Activated B cell treated with CpG ODN at 0.5 μM for 24 hours (primary cell): Measurements from ENCODE around the gene RPS6KB2. TPM values are rescaled to one million over a fixed set of nuclear protein-coding genes. Genes with fewer than 3 reads are reported as not detected.

ENCODE experiments used
- ATAC-seq: fragments of 200-7000 bp; cut with Tn5 transposase; one replicate; pipeline ENCODE4 v1.10.0; 2021; ENCODE audit warnings: low read depth, mild to moderate bottlenecking, moderate library complexity
- CTCF ChIA-PET: fragments of 350-600 bp; sonication (Branson Sonifier 250); formaldehyde crosslinking; loops from one replicate; lab custom pipeline; 2021; ENCODE audit warnings: antibody characterized with exemption; lab: Charles Lee
- POLR2A ChIA-PET: fragments of 350-600 bp; sonication (Branson Sonifier 250); formaldehyde crosslinking; loops from one replicate; lab custom pipeline; 2021; ENCODE audit warnings: antibody characterized with exemption; lab: Charles Lee
- DNase-seq: peaks from one replicate; pipeline ENCODE4 v3.0.0; 2022
- H3K27ac Mint-ChIP-seq: one replicate; pipeline ENCODE4 v1.8.0; 2020; ENCODE audit warnings: mixed read lengths
- H3K27me3 Mint-ChIP-seq: one replicate; pipeline ENCODE4 v1.8.0; 2021; ENCODE audit warnings: mixed read lengths
- H3K36me3 Mint-ChIP-seq: one replicate; pipeline ENCODE4 v1.8.0; 2021; ENCODE audit warnings: low read depth, mixed read lengths
- H3K4me1 Mint-ChIP-seq: one replicate; pipeline ENCODE4 v1.8.0; 2021; ENCODE audit warnings: mixed read lengths
- H3K4me3 Mint-ChIP-seq: one replicate; pipeline ENCODE4 v1.8.0; 2020; ENCODE audit warnings: mild to moderate bottlenecking, mixed read lengths
- H3K9me3 Mint-ChIP-seq: one replicate; pipeline ENCODE4 v1.8.0; 2020; ENCODE audit warnings: mixed read lengths
- CTCF ChIP-seq: fragments of 200-600 bp; IDR thresholded peaks from one replicate; pipeline ENCODE4 v1.8.0; 2022; ENCODE audit warnings: antibody characterized with exemption, mild to moderate bottlenecking
- intact Hi-C: fragments of 100-400 bp; cut with micrococcal nuclease; formaldehyde crosslinking; loops from one replicate; pipeline ENCODE4 v1.15.1; 2024
- total RNA-seq: library from RNA; stranded (reverse); gene quantifications from 2 replicates; pipeline ENCODE4 v1.2.3, GENCODE V29; 2022

RPS6KB2 gene
- total RNA-seq, 1 donor from 2014 or later: 74.5 TPM

GRCh38 chr11:67412495-67413179, 15.7 kb upstream of the RPS6KB2 start:
- Mint-ChIP-seq H3K4me1 (peaks cover 84% of the 10 kb centered on the region), H3K27ac (peak overlapping the region; percentile 76), H3K27me3 (no peaks in the 10 kb centered on the region), H3K9me3 (no peaks in the 10 kb centered on the region), H3K36me3 (peaks cover 11% of the 10 kb centered on the region), H3K4me3 (peak overlapping the region; percentile 41)
- TF ChIP-seq CTCF: no peak
- DNase-seq (no peak), ATAC-seq (no peak)
- CTCF ChIA-PET: interaction anchor here (1.0 to 3.2 kb wide), 3 partner anchors 8 to 12 kb away, joined by 3 to 18 read pairs (median 9); partner anchors contain the start of genes PPP1CA and TBC1D10C
- intact Hi-C loops: no loop called here
- POLR2A ChIA-PET: interaction anchor here (0.5 to 13.9 kb wide), 22 partner anchors 7 to 172 kb away, joined by 3 to 404 read pairs (median 5); partner anchors contain the start of genes AIP, CDK2AP2, CORO1B and POLD4

GRCh38 chr11:67413266-67413849, 14.9 kb upstream of the RPS6KB2 start:
- no peaks in the 10 kb centered on the region for H3K27me3 Mint-ChIP-seq

DNA sequence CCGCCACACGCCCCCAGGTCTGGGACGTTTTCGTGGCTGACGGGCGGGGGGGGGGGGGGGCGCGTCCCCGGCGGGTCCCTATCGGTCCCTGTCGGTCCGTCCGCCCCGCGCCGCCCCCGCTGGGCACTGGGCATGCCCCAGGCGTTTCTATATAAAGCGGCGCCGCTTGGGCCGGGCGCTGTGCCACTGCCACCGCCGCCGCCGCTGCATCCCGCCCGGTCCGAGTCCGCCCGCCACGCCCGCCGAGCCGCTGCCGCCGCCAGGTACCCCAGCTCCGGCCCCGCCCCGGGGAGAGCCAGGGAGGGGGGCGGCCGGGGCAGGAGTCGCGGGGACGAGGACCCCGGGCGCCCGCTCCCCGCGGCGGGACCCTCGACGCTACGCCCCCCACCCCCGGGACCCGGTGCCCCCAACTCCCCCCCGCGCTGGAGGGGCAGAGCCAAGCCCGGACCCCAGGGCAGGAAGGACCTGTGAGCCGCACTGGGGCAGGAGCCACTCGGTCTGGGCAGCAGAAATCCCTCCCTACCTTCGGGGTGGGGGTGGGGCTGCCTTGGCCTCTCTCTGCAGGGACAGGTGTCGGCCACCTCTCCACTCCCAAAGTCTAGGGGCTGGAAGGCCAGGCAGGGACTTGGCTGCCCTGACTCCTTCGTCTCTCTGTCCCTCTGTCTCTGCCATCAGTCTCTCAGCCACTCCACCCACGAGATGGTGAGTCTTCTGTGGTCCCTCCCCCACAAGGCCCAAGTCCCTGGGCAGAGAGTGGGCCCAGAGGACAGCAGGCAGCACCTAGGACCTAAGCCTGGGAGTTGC, 12.6 kb upstream of the RPS6KB2 start, which contains the start of gene CARNS1:
Gene CARNS1 (plus strand): TSS at position 178 of the 804 bp plus-strand sequence. CDS start 522 bp downstream, at position 700.
- intact Hi-C loops: no loop called here
- ATAC-seq: no peak
- POLR2A ChIA-PET: interaction anchor here (0.5 to 13.9 kb wide), 6 partner anchors 8 to 289 kb away, joined by 5 to 404 read pairs (median 60); partner anchors contain the start of genes PPP1CA, PTPRCAP, RPS6KB2 and TBC1D10C

More at GRCh38 chr11:67413266-67413849, 14.9 kb upstream of the RPS6KB2 start:
- H3K4me3 Mint-ChIP-seq: peak overlapping the region; percentile 41
- no peak for TF ChIP-seq CTCF
- intact Hi-C loops: no loop called here
- peaks cover 84% of the 10 kb centered on the region for H3K4me1 Mint-ChIP-seq
- no peaks in the 10 kb centered on the region for H3K9me3 Mint-ChIP-seq
- peaks cover 4% of the 10 kb centered on the region for H3K36me3 Mint-ChIP-seq
- POLR2A ChIA-PET: interaction anchor here (0.5 to 13.9 kb wide), 21 partner anchors 11 to 1149 kb away, joined by 3 to 404 read pairs (median 5); partner anchors contain the start of genes AIP, CDK2AP2, CORO1B and POLD4
- ATAC-seq (no peak), DNase-seq (no peak)
- CTCF ChIA-PET: interaction anchor here (2.8 to 3.2 kb wide), 2 partner anchors 10 to 12 kb away, joined by 9 to 18 read pairs; partner anchors contain the start of genes PPP1CA and TBC1D10C
- H3K27ac Mint-ChIP-seq: peak overlapping the region; percentile 76

More for the DNA sequence above, 12.6 kb upstream of the RPS6KB2 start, which contains the start of gene CARNS1:
- Mint-ChIP-seq H3K27me3 (no peaks in the 10 kb centered on the region), H3K36me3 (no peaks in the 10 kb centered on the region), H3K9me3 (no peaks in the 10 kb centered on the region), H3K4me1 (peaks cover 83% of the 10 kb centered on the region), H3K27ac (peak within 1 kb of the TSS; percentile 90), H3K4me3 (peak within 1 kb of the TSS; percentile 83)
- no peak for TF ChIP-seq CTCF
- CTCF ChIA-PET: interaction anchor here (0.8 kb wide), 1 partner anchor 14 kb away, joined by 3 read pairs; the partner anchor contains the start of gene PPP1CA
- DNase-seq: no peak
